Testis (tissue), 3 donors: ENCODE results near the gene RASSF1. TPM values are rescaled to one million over a fixed set of nuclear protein-coding genes. Genes with fewer than 3 reads are reported as not detected.
A peak's percentile ranks its signal among the peaks of the same experiment; 100 is the strongest.

Experiments
- DNase-seq: peaks from one replicate; pipeline ENCODE4 v3.0.0-alpha.2; 2019
- H3K27ac ChIP-seq, 2 donors: fragments of 200-600 bp; sonication (generic); one replicate each; pipeline ENCODE4 v1.5.1; 2019
- H3K27me3 ChIP-seq: fragments of 200-600 bp; sonication (generic); one replicate; pipeline ENCODE4 v1.5.1; 2019
- H3K36me3 ChIP-seq: fragments of 200-600 bp; sonication (generic); one replicate; pipeline ENCODE4 v1.5.1; 2017; ENCODE audit warnings: low read depth; ENCODE audit errors: missing control alignments
- H3K4me1 ChIP-seq: fragments of 200-600 bp; sonication (generic); one replicate; pipeline ENCODE4 v1.5.1; 2019
- H3K4me3 ChIP-seq, 2 donors: fragments of 200-600 bp; sonication (generic); one replicate each; pipeline ENCODE4 v1.5.1; 2017 to 2019
- H3K9me3 ChIP-seq: fragments of 200-600 bp; sonication (generic); one replicate; pipeline ENCODE4 v1.5.1; 2017
- POLR2A ChIP-seq: fragments of 450-650 bp; IDR thresholded peaks from one replicate; pipeline ENCODE4 v1.6.1; 2017; ENCODE audit warnings: antibody characterized with exemption, mild to moderate bottlenecking, moderate library complexity
- WGBS, 2 donors: methylation state at CpG; one replicate each; pipeline ENCODE4 v1.1.5; 2018; 5-methylcytosine and 5-hydroxymethylcytosine counted together
- intact Hi-C: fragments of 100-400 bp; cut with DNase I; formaldehyde crosslinking; loops from one replicate; pipeline ENCODE4 v1.15.1; 2023; ENCODE audit warnings: low total_unique reads
- polyA plus RNA-seq: library from polyadenylated mRNA; stranded (reverse); fragments of 350-450 nt; fragmentation: Illumina TruSeq; extraction: RNeasy Lipid Tissue Mini Kit (QIAGEN cat#74804); gene quantifications from one replicate; pipeline ENCODE4 v1.2.3, GENCODE V29; 2014; ENCODE audit warnings: low read depth, low replicate concordance; ENCODE audit not compliant: insufficient read depth
- total RNA-seq, 2 donors: library from RNA; depleted of rRNA; stranded (reverse); fragments of >200 nt; gene quantifications; one replicate each; pipeline ENCODE4 v1.2.3, GENCODE V29; 2016
- TF ChIP-seq, protein P1 (sequence below), 3 experiments: fragments of 450-650 bp in 2 of 3; fragments of 200-600 bp in 1 of 3; sonication (generic) in 1 of 3; IDR thresholded peaks; one replicate each; pipeline ENCODE4 v1.5.1; 2016 to 2019; ENCODE audit warnings: antibody characterized with exemption in 3 of 3, mild to moderate bottlenecking in 2 of 3, moderate library complexity in 1 of 3

RASSF1 gene
- total and polyA plus RNA-seq, 3 donors from 2014 or later: 50.0 to 60.1 (median 52.2) TPM

DNA sequence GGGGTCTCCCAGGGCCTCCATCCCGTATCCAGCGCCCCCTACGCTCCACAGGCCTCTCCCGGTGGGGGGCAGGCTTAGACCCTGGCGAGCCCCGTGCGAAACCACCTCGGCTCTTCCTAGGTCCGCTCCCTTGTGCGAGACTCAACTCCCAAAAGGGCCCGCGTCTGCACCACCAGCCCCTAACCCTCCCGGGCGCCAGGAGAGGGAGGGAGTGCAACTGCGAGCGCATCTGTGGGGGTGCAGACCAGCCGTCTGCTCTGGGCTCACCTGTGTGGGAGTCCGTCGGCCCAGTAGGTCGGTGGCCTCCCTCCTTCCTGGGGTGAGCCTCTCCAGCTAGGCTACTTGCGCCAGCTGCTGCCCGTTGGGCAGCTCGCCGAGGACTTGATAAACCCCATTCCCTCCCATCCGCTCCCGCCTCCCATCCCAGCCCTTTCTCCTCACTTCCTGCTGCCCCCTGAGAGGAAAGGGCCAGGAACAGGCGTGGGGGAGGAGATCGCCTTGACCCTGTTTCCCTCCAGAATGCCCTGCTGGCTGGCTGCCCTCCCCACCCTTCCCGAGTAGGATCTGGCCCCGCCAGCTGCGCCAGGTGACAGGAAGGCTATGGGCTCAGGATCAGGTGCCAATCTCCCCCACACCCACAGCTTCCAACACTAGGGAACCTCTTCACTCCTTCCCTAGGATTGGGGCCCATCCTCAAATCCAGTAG is 18.1 kb downstream of the RASSF1 start, which contains the start of gene HYAL2:
Gene HYAL2 (minus strand): TSS at position 360 of the 706 bp plus-strand sequence. CDS start 2,256 bp downstream, outside the sequence.
- no peaks in the 10 kb centered on the region for H3K9me3 ChIP-seq
- no peaks in the 10 kb centered on the region for H3K27me3 ChIP-seq
- peak within 1 kb of the TSS; percentile 76 to 82 for H3K4me3 ChIP-seq
- H3K36me3 ChIP-seq: no peaks in the 10 kb centered on the region
- intact Hi-C loops: loop anchor here (10.0 kb wide), 1 partner anchor 68 kb away; no protein-coding TSS in a partner anchor
- 3 to 8% methylated on average over 6 to 31 of the region's 31 CpGs for WGBS, 2 donors
- peaks cover 52% of the 10 kb centered on the region for H3K4me1 ChIP-seq
- peak; percentile 64 for DNase-seq
- no peak for TF ChIP-seq POLR2A
- TF ChIP-seq, protein P1, sequence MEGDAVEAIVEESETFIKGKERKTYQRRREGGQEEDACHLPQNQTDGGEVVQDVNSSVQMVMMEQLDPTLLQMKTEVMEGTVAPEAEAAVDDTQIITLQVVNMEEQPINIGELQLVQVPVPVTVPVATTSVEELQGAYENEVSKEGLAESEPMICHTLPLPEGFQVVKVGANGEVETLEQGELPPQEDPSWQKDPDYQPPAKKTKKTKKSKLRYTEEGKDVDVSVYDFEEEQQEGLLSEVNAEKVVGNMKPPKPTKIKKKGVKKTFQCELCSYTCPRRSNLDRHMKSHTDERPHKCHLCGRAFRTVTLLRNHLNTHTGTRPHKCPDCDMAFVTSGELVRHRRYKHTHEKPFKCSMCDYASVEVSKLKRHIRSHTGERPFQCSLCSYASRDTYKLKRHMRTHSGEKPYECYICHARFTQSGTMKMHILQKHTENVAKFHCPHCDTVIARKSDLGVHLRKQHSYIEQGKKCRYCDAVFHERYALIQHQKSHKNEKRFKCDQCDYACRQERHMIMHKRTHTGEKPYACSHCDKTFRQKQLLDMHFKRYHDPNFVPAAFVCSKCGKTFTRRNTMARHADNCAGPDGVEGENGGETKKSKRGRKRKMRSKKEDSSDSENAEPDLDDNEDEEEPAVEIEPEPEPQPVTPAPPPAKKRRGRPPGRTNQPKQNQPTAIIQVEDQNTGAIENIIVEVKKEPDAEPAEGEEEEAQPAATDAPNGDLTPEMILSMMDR (IDR thresholded peaks at IDR 0.05): no peak
- H3K27ac ChIP-seq: peak within 1 kb of the TSS; percentile 93 to 96

DNA sequence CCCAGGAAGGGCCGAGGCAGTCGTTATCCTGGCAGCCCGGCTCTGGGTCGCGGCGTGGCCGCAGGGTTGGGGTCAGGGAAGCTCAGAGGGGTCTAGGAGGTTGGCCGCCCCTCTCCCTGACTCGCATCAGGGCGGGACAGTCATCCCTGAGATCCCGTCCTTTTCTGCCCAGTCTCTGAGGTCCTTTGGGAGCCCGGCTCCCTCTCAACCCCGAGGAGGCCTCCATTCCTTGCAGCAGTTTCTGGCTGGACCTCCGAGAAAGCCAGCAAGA is 18.6 kb downstream of the RASSF1 start:
- Histone ChIP-seq H3K4me1 (peaks cover 52% of the 10 kb centered on the region), H3K36me3 (no peaks in the 10 kb centered on the region), H3K27me3 (no peaks in the 10 kb centered on the region), H3K9me3 (no peaks in the 10 kb centered on the region), H3K4me3 (peak overlapping the region; percentile 76 to 82), H3K27ac (peak overlapping the region; percentile 93 to 96)
- no peak for TF ChIP-seq POLR2A
- TF ChIP-seq, protein P1 (IDR thresholded peaks at IDR 0.05): no peak
- intact Hi-C loops: loop anchor here (10.0 kb wide), 1 partner anchor 67 kb away; no protein-coding TSS in a partner anchor
- no peak for DNase-seq
- WGBS, 2 donors: 0 to 8% methylated on average over 4 to 14 of the region's 14 CpGs

DNA sequence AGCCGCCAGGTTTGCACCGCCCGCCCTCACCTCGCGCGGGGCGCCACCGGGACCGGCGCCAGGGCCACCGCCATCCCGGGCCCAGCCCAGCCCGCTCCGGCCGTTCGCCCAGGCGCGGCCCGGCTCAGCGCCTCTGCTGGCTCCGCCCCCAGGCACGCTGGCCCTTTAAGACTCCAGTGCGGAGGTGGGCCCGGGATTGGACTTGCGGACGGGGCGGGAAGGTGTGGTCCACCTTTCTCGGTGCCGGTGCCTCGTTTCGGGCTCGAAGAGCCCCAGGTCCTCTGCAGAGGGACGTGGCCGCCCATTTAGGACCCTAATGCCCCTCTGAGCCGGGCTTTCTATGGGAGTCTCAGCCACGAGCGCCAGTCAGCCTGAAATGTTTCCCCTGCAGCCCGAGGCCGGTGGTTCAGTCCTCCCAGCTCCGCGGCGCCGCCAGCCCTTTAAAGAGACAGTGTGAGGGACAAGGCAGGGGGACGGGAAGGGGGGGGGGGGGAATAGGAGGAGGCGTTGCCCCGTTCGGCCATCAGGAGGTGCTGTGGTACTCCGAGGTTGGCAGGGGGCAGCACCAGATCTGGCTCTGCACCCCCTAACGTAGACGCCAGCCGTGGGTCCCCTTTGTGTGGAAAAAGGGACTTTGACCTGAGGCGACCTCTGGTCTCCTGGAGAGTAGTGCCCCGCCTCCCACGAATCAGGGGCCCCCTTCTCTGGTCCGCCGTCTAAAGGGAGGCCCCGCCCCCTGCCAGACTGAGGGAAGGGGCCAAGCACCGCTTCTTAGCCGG is 19.1 kb downstream of the RASSF1 start:
- intact Hi-C loops: loop anchor here (10.0 kb wide), 1 partner anchor 67 kb away; no protein-coding TSS in a partner anchor
- DNase-seq: peak; percentile 91
- Histone ChIP-seq H3K9me3 (no peaks in the 10 kb centered on the region), H3K27ac (peak overlapping the region; percentile 93 to 96), H3K36me3 (no peaks in the 10 kb centered on the region), H3K4me3 (peak overlapping the region; percentile 76 to 82), H3K4me1 (peaks cover 53% of the 10 kb centered on the region), H3K27me3 (no peaks in the 10 kb centered on the region)
- WGBS, 2 donors: 0% methylated on average over 10 to 57 of the region's 59 CpGs
- TF ChIP-seq, protein P1 (IDR thresholded peaks at IDR 0.05): peak; percentile 45 to 65 (median 51)
- no peak for TF ChIP-seq POLR2A

DNA sequence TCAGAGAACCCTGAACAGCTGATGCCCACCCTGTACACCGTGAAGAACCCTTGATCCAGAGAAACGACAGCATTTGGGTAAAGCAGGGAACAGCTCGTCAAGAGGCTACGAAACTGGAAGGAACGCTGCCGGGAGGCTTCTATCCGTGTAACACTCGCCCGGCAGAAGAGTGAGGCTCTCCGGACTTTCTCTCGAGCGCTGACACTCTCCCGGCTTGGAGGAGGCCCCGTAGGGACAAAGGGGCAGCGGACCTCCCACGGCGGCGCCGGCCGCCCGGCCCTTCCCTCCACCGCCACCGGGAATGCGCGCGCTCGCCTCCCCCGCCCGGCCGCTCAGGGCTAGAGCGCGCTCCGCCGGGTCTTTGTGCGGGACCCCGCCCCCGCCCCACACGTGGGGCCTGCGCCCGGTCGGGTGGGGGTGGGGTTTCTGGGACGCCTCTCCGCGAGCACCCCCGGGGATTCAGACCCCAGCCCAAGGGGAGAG is 19.7 kb downstream of the RASSF1 start:
- peak; percentile 89 for DNase-seq
- 0% methylated on average over 3 to 17 of the region's 45 CpGs for WGBS, 2 donors
- intact Hi-C loops: loop anchor here (10.0 kb wide), 1 partner anchor 66 kb away; no protein-coding TSS in a partner anchor
- Histone ChIP-seq H3K4me3 (peak overlapping the region; percentile 76 to 82), H3K4me1 (peaks cover 53% of the 10 kb centered on the region), H3K36me3 (no peaks in the 10 kb centered on the region), H3K27ac (peak overlapping the region; percentile 93 to 96), H3K9me3 (no peaks in the 10 kb centered on the region), H3K27me3 (no peaks in the 10 kb centered on the region)
- TF ChIP-seq POLR2A: no peak
- TF ChIP-seq, protein P1 (IDR thresholded peaks at IDR 0.05): no peak
